GM19238 (cell line): Measurements from ENCODE around the gene ZFHX3.
A peak's percentile ranks its signal among the peaks of the same experiment; 100 is the strongest.

ENCODE experiments used
- DNase-seq: peaks from one replicate; pipeline ENCODE4 v3.0.0; 2011; ENCODE audit warnings: low spot score; ENCODE audit not compliant: insufficient read length

Gene ZFHX3

GRCh38 chr16:72852421-72852820, 195.5 kb downstream of the ZFHX3 start:
- no peak for DNase-seq

- DNase-seq: no peak
These were observed 197.1 kb downstream of the ZFHX3 start for GRCh38 chr16:72850853-72851252.

DNA sequence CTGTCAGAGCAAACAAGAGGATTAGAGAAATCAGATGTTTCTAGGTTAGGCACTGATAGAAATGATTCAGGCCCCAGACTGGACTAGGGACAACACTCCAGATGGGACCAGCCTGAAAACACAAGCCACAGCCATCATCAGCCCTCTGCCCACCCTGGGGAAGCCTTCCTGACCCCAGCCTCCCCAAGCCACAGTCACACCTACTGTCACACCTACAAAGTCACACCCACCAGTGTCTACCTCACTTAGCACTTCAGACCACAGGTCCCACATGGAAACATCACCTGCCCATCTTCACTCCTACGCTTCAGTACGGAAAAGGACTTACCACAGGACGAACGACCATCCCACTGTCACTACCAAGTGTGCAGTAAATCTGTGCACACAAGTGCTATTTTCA, 197.9 kb downstream of the ZFHX3 start:
- no peak for DNase-seq

GRCh38 chr16:72848759-72849664, 198.9 kb downstream of the ZFHX3 start:
- no peak for DNase-seq

GRCh38 chr16:72848028-72848400, 199.9 kb downstream of the ZFHX3 start:
- no peak for DNase-seq

GRCh38 chr16:72847187-72848027, 200.5 kb downstream of the ZFHX3 start:
- peak; percentile 26 for DNase-seq

DNA sequence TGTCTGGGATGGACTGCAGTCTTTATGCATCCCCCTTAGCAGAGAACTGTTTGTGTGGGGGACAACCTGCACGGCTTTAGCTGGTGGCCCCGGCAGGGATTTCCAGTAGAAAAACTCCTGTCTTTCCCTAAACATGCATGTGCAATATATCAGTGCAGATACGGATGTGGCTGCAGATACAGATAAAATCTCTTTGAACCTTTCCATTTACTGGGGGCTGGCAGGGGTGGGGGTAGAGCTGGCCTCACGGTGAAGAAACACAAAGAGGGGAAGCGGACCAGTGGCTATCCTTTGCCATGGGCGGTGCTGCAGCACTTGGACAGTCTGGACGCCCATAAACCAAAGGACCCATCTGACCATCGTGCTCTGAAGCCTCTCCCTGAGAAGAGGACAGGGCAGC, 201.3 kb downstream of the ZFHX3 start:
- DNase-seq: no peak

DNA sequence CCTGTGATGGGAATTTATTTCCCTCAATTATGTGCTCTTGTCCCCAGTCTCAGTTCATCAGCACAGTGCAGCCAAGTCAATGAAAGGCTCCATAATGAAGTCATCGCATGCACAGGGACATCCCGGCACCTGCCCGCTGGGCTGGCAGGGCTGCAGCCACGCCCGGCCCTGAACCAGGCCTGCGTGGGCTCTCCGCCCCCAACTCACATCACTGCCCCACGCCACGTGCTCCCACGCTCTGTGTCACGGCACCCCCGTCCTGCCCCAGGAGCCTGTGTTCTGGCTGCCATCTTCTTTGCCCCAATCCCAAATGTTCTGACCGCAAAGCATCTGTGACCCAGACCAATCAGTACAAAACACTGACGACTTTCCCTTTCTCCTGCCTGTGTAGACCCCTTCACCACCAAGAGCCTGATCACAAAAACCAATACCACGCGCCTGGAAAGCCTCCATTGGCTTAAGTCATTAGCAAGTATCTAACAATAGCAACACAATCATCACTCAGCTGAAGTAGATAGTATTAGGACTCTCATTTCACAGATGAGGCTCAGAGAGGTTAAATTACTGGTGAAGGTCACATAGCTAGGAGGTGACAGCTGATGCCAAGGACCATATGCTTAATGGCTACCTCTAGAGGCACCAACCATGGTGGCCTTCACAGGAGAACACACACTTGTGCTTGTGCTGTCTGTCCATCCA, 202.5 kb downstream of the ZFHX3 start:
- no peak for DNase-seq

DNA sequence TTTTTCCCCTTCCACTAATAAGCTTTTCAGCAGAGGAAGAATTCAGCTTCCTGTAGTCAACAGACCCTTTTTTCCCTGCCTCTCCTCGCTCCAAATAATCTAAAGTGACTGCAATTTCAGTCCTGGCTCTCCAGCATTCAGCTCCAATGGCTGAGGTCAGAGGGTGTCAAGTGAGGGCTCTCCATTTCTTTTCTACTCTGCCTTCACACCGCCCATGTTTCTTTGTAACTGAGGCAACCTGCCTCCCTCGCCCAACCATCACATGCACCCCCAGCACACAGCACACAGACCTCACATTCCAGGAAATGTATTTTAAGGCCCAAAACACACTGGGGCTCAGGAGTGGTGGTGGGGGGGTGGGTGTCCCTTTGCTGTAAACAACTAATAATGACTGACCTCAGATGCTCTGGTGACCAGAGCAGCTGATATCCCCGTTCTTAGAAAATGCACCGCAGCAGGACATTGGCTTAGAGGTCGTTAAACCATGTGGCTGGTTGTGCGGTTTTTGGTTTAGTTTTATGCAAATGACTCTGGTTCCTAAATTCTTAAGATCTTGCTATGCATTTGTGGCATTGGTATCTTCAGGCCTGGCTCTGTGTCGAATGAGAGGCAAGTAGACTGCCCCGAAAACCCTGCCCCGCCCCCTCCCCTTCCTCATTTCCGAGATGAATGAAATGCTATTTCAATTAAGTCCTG, 203.6 kb downstream of the ZFHX3 start:
- DNase-seq: no peak

DNA sequence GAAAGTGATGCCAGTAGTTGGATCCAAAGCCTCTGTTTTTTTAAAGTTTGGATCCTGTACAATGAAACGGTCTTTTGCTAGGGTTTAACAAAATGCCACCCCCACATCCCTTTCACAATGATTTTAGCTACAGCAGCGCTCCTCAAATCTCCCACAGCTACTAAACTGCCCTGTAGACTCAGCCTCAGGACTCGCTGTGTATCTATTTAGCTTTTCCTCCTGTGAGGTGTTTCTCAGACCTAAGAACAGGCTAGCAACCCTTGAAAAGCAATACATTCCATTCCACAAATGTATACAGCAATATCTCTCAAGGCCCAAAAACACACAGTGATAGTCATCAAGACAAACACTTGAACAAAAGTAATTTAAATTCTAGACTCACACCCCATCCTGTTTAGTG, 206.4 kb downstream of the ZFHX3 start:
- DNase-seq: no peak

GRCh38 chr16:72840631-72841381, 207.1 kb downstream of the ZFHX3 start:
- DNase-seq: no peak

- no peak for DNase-seq
These were observed 209.0 kb downstream of the ZFHX3 start for GRCh38 chr16:72838951-72839350.

DNA sequence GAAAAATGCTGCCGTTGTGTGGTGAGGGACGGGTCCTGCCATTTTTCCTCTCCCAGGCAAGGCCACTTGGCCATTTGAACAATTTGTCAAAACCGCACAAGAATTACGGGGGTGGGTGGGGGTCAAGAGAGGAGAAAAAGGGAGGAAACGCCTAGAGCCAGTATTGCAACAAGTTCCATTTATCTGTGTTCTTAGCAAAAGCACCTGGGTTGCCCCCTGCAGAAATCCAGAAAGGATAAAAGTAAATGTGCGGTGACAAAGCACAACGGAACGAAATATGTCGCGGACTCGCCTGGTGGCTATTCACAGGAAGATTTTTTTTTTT, 209.4 kb downstream of the ZFHX3 start:
- no peak for DNase-seq

- DNase-seq: no peak
These were observed 209.9 kb downstream of the ZFHX3 start for GRCh38 chr16:72837846-72838585.

GRCh38 chr16:72836985-72837384, 210.9 kb downstream of the ZFHX3 start:
- no peak for DNase-seq

DNA sequence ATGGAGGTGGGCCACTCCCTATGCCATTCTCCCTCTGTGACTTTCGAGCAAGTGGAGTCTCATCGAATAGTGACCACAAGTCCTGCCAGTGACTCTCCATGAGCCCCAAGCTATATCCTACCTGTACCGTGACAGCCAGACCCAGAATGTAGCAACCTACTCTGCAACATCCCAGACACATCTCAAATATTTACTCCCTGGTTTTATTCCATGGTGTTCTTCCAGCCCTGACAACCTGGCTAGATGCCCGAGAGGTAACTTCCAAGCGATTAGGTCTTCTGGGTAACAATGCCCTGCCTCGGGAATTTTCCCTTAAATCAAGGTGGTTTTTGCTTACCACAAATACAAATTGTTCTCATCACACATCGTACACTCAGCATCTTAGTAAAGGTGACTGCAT, 211.7 kb downstream of the ZFHX3 start:
- DNase-seq: no peak

DNA sequence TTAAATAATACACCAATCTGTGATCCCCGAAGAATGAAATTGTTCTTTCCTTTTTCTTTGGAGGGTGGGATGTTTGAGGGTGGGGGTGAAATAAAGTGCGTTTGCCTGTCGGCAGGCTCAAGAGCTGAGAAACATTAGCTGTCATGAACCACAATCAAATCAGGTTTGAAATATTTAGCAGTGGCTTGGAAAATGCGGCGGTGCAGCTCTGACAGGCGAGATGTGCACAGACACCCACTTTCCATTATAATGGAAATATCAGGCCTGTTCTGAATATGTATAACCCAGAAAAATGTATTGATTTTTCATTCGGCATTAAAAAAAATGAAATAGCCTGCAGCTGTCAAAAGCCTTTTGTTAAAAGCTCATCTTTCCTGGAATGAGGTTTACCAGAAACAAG, 212.8 kb downstream of the ZFHX3 start:
- DNase-seq: no peak

DNA sequence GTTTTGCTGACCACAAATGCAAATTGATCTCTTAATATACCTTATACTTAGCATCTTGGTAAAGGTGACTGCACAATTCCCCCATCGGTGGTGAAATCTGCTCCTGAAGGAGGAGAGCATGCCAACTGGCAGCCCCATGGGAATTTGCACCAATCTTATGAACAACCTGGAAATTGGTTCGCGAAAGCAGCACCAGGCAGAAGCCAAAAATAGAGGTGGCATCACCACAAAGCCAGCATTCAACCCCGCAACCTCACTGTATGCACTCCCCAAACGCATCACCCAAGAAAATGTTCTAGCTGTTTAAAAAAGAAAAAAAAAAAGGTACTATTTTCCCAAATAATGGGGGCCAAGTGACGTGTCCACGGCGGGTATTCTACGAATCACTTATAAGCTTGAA, 213.4 kb downstream of the ZFHX3 start:
- DNase-seq: no peak

- DNase-seq: no peak
These were observed 214.0 kb downstream of the ZFHX3 start for GRCh38 chr16:72833969-72834368.

DNA sequence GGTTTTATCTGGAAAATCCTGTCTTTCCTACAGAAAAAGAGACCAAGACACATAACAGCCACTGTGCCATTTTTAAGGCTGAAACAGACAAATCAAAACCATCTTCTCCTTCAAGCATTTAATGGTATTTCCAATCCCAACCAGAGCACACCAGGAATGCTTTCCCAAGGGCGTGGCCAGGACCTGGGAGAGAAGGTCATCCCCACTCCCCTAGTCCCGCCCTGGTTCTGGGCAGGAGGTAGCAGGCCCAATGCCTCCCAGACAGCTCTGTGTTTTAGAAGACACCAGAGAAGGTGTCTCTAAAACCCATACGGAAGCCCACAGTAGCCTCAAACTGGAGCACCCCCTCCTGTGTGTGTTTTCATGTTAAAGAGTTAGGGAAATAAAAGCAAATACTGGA, 214.4 kb downstream of the ZFHX3 start:
- DNase-seq: no peak
